GM12873 (cell line): ENCODE data around the gene DNAJC28.

Experiments
- TF ChIP-seq, protein P1 (sequence below): IDR thresholded peaks from 2 replicates; pipeline ENCODE4 v1.5.1; 2012; ENCODE audit warnings: low read depth, mild to moderate bottlenecking, moderate library complexity, low read length, control low read depth; ENCODE audit not compliant: insufficient read depth; ENCODE audit errors: missing control alignments

Gene DNAJC28

GRCh38 chr21:33522297-33522952, 30.9 kb upstream of the DNAJC28 start:
- TF ChIP-seq, protein P1, sequence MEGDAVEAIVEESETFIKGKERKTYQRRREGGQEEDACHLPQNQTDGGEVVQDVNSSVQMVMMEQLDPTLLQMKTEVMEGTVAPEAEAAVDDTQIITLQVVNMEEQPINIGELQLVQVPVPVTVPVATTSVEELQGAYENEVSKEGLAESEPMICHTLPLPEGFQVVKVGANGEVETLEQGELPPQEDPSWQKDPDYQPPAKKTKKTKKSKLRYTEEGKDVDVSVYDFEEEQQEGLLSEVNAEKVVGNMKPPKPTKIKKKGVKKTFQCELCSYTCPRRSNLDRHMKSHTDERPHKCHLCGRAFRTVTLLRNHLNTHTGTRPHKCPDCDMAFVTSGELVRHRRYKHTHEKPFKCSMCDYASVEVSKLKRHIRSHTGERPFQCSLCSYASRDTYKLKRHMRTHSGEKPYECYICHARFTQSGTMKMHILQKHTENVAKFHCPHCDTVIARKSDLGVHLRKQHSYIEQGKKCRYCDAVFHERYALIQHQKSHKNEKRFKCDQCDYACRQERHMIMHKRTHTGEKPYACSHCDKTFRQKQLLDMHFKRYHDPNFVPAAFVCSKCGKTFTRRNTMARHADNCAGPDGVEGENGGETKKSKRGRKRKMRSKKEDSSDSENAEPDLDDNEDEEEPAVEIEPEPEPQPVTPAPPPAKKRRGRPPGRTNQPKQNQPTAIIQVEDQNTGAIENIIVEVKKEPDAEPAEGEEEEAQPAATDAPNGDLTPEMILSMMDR, result no peak

DNA sequence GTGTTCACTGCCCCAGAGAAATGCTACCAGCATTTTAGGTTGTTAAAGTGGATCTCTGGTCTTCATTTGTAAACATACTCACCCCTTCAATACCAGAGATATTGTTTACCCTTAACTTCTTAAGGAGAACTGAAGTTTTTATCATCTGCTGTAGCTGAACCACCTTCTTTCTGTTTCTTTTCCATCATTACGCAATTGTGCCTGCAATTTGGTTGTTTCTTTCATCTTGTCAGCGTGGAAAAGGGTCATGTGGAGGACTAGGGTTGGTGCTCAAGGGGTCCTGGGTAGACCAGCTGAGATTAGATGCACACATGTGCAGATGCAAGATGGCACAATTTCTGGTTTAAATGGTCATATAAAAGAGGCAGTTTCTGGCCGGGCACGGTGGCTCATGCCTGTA, 27.4 kb upstream of the DNAJC28 start:
- TF ChIP-seq, protein P1, result no peak

DNA sequence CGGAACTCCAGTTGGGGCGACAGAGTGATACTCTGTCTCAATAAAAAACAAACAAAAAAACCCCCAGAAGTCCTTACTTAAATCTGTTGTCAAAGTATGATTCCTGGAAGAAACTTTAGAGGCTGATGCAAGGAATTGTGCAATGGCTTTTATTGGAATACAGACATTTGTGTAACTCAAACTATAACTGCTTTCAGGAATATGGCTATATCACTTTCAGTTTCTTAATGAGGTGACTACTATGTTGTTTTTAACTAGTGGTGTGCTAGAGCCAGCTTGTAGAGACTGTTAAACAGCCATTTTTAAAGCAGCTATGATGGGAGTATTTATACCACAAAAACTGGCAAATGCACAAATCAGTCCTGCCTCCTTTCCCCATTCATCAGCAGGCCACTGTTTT, 22.7 kb upstream of the DNAJC28 start:
- TF ChIP-seq, protein P1, result no peak

DNA sequence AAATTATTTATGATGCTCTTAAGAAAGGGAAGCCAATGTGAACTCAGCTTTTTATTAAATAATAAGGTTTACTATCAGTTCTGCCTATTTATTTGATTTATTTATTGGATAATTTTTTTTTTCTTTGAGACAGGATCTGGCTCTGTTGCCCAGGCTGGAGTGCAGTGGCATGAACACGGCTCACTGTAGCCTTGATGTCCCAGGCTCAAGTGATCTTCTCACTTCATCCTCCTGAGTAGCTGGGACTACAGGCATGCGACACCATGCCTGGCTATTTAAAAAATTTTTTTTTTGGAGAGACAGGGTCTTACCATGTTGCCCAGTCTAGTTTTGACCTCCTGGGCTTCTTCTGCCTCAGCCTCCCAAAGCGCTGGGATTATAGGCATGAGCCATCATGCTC, 21.0 kb upstream of the DNAJC28 start:
- TF ChIP-seq, protein P1, result no peak

DNA sequence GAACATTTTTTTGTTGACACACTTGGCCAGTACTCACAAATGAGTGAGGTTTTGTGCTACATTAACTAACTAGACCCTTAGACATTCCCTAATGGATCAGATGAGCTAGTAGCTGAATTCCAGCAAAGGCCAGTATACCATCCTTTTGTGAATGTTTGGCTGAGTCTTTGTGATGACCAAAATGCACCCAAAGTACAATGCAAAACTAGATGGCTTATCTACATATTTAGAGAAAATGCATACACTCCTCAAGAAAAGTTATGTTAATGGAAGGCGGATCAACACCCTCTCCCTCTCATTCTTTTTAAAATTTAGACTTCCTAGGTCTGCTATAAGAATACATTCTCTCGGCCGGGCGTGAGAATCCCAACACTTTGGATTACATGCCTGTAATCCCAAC, 20.1 kb upstream of the DNAJC28 start:
- TF ChIP-seq, protein P1, result no peak

- TF ChIP-seq, protein P1, result no peak
Measured at GRCh38 chr21:33510826-33511225, 19.3 kb upstream of the DNAJC28 start.

DNA sequence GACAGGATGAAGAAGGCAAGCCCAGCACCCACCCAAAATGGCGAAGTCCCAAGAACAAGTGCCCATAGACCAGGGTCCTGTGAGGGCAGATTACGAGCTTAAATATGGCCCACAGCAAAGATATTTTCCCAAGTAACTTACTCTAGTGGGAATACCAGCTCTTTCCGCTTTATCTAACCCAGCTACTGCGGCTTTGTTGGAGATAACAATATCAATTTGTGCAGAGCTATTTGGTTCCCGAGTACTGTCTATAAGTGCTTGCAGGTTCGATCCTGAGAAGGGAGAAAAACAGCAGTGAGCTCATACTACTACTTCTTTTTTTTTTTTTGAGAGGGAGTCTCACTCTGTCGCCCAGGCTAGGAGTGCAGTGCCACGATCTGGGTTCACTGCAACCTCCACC, 14.3 kb upstream of the DNAJC28 start:
- TF ChIP-seq, protein P1, result no peak
